Measurements from ENCODE around the gene COL25A1. TPM values are rescaled to one million over a fixed set of nuclear protein-coding genes. Genes with fewer than 3 reads are reported as not detected.

COL25A1 gene
- total RNA-seq, 1 donor: 6.9 TPM

GRCh38 chr4:108820492-108821350 is 481.7 kb downstream of the COL25A1 start:
- no peak for TF ChIP-seq CTCF (IDR thresholded peaks at IDR 0.05; ENCODE audit: insufficient read depth, low read depth, low read length)
- DNase-seq (ENCODE audit: low read depth): no peak
- H3K4me3 ChIP-seq (ENCODE audit: low read depth, low read length): no peak overlapping the region

DNA sequence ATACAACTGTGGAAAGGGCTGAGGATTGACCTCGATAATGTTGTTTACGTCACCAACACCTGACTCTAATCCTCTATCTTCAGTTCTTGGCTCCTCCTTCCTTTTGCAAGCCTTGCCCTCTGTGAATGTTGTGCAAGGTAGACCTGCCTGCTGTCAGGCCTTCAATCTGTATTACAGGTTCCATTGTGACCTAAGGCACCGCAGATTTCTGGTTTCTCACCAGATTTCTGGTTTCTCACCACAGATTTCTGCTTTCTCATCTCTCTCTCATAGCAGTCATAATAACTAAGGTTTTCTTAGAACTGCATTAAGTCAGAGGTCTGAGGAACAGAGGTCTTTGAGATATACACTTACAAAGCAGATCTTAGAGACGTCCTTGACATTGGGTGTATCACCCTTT is 488.1 kb downstream of the COL25A1 start:
- H3K4me3 ChIP-seq (ENCODE audit: low read depth, low read length): no peak overlapping the region
- TF ChIP-seq CTCF (IDR thresholded peaks at IDR 0.05; ENCODE audit: insufficient read depth, low read depth, low read length): no peak
- DNase-seq (ENCODE audit: low read depth): no peak

DNA sequence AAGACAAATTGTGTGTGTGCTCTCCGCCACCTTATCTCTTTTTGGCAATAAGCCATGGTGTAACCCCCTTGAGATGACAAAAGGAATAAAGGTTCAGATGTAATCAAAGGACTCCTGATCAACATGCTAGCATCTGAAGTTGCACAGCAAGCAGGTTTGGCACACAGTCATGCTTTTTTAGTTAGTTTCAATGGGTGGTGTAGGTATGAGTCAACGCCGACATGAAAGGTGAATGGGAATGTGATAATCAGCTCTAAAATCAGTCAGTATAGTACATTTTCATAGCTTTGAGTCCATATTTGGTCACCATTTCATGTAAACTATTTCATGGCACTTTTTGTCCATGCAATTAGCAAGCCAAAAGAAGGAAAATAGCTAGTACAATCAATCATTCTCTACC is 489.2 kb downstream of the COL25A1 start:
- TF ChIP-seq CTCF (IDR thresholded peaks at IDR 0.05; ENCODE audit: insufficient read depth, low read depth, low read length): no peak
- no peak overlapping the region for H3K4me3 ChIP-seq (ENCODE audit: low read depth, low read length)
- DNase-seq (ENCODE audit: low read depth): no peak

GRCh38 chr4:108811486-108811885 is 491.0 kb downstream of the COL25A1 start:
- DNase-seq (ENCODE audit: low read depth): no peak
- H3K4me3 ChIP-seq (ENCODE audit: low read depth, low read length): no peak overlapping the region
- TF ChIP-seq CTCF (IDR thresholded peaks at IDR 0.05; ENCODE audit: insufficient read depth, low read depth, low read length): no peak

DNA sequence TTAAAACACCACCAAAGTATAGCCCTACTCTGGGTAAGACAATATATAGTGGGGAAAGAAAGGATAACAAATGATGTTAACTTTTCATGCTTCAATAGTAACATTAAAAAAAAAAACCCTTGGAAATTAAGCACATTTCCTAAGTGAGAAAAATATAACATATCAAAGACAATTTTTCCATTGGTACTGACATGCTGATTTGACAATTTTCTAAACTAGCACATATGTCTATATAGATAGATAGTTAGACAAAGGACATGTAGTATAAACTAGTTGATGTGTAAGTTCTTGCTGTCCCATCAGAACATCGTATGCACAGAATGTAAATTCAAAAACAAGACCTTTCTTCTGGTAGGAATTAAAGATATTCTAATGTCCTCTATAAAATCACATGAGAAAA is 492.4 kb downstream of the COL25A1 start:
- H3K4me3 ChIP-seq (ENCODE audit: low read depth, low read length): no peak overlapping the region
- TF ChIP-seq CTCF (IDR thresholded peaks at IDR 0.05; ENCODE audit: insufficient read depth, low read depth, low read length): no peak
- DNase-seq (ENCODE audit: low read depth): no peak

GRCh38 chr4:108804648-108805273 is 497.7 kb downstream of the COL25A1 start:
- no peak overlapping the region for H3K4me3 ChIP-seq (ENCODE audit: low read depth, low read length)
- DNase-seq (ENCODE audit: low read depth): no peak

More at GRCh38 chr4:108804648-108805273, 497.7 kb downstream of the COL25A1 start:
- no peak for TF ChIP-seq CTCF (IDR thresholded peaks at IDR 0.05; ENCODE audit: insufficient read depth, low read depth, low read length)
